ENCODE data around the gene FAM83D.

GRCh38 chr20:38932457-38933120, 6.4 kb downstream of the FAM83D start:
- TF ChIP-seq CTCF (IDR thresholded peaks at IDR 0.05; ENCODE audit: low read length), result no peak
- TF ChIP-seq EZH2 (optimal IDR thresholded peaks at IDR 0.05; ENCODE audit: low read depth, low read length), result no peak
- TF ChIP-seq EZH2phosphoT487 (IDR thresholded peaks at IDR 0.05; ENCODE audit: low read length), result no peak
